ENCODE data around the gene CLEC17A.
"Not testable (repeated sequence)": the region's sequence is repeated elsewhere in the genome, so short reads cannot be mapped to it uniquely, and the experiment has no call there.

The CLEC17A gene

GRCh38 chr19:14570864-14571527 is 11.9 kb upstream of the CLEC17A start:
- peaks cover under 1% of the 10 kb centered on the region for H3K36me3 ChIP-seq (ENCODE audit: insufficient read depth, low read length)
- H3K4me1 ChIP-seq (ENCODE audit: control insufficient read depth, insufficient read depth, low read length): peaks cover 12% of the 10 kb centered on the region
- peak overlapping the region; percentile 99 for H3K4me3 ChIP-seq (ENCODE audit: low read length)
- peak overlapping the region; percentile 89 for H3K9ac ChIP-seq (ENCODE audit: low read depth, low read length)
- H3K27me3 ChIP-seq (ENCODE audit: control insufficient read depth, insufficient read depth, low read length): no peaks in the 10 kb centered on the region
- peak overlapping the region; percentile 90 for H3K4me2 ChIP-seq (ENCODE audit: low read length)
- no peaks in the 10 kb centered on the region for H3K9me3 ChIP-seq (replicated peaks; ENCODE audit: low read length)

- Histone ChIP-seq H3K9me3 (replicated peaks; ENCODE audit: low read length) (no peaks in the 10 kb centered on the region), H3K9ac (ENCODE audit: low read depth, low read length) (peak within 1 kb of the TSS; percentile 89), H3K4me3 (ENCODE audit: low read length) (peak within 1 kb of the TSS; percentile 99), H3K36me3 (ENCODE audit: insufficient read depth, low read length) (no peaks in the 10 kb centered on the region), H3K4me2 (ENCODE audit: low read length) (peak within 1 kb of the TSS; percentile 90), H3K27me3 (ENCODE audit: control insufficient read depth, insufficient read depth, low read length) (no peaks in the 10 kb centered on the region), H3K4me1 (ENCODE audit: control insufficient read depth, insufficient read depth, low read length) (peaks cover 12% of the 10 kb centered on the region)
These were observed 11.0 kb upstream of the CLEC17A start, which contains the start of gene NDUFB7 for GRCh38 chr19:14571695-14572490. TSS of gene NDUFB7 (minus strand) at chr19:14572066. CDS start at chr19:14572000, 66 bp downstream.

- Histone ChIP-seq H3K4me3 (ENCODE audit: low read length) (no peak overlapping the region), H3K4me2 (ENCODE audit: low read length) (no peak overlapping the region), H3K9me3 (replicated peaks; ENCODE audit: low read length) (no peaks in the 10 kb centered on the region), H3K9ac (ENCODE audit: low read depth, low read length) (no peak overlapping the region), H3K27me3 (ENCODE audit: control insufficient read depth, insufficient read depth, low read length) (no peaks in the 10 kb centered on the region), H3K36me3 (ENCODE audit: insufficient read depth, low read length) (no peaks in the 10 kb centered on the region), H3K4me1 (ENCODE audit: control insufficient read depth, insufficient read depth, low read length) (peaks cover 12% of the 10 kb centered on the region)
These were observed 7.4 kb upstream of the CLEC17A start for GRCh38 chr19:14575428-14575980.

GRCh38 chr19:14576363-14576762 is 6.5 kb upstream of the CLEC17A start:
- no peaks in the 10 kb centered on the region for H3K9me3 ChIP-seq (replicated peaks; ENCODE audit: low read length)
- no peaks in the 10 kb centered on the region for H3K27me3 ChIP-seq (ENCODE audit: control insufficient read depth, insufficient read depth, low read length)
- H3K36me3 ChIP-seq (ENCODE audit: insufficient read depth, low read length): no peaks in the 10 kb centered on the region
- H3K4me2 ChIP-seq (ENCODE audit: low read length): no peak overlapping the region
- peaks cover 6% of the 10 kb centered on the region for H3K4me1 ChIP-seq (ENCODE audit: control insufficient read depth, insufficient read depth, low read length)
- no peak overlapping the region for H3K4me3 ChIP-seq (ENCODE audit: low read length)
- no peak overlapping the region for H3K9ac ChIP-seq (ENCODE audit: low read depth, low read length)

GRCh38 chr19:14577264-14577663 is 5.6 kb upstream of the CLEC17A start:
- Histone ChIP-seq H3K36me3 (ENCODE audit: insufficient read depth, low read length) (no peaks in the 10 kb centered on the region), H3K27me3 (ENCODE audit: control insufficient read depth, insufficient read depth, low read length) (no peaks in the 10 kb centered on the region), H3K4me2 (ENCODE audit: low read length) (no peak overlapping the region), H3K4me3 (ENCODE audit: low read length) (no peak overlapping the region), H3K4me1 (ENCODE audit: control insufficient read depth, insufficient read depth, low read length) (peaks cover 6% of the 10 kb centered on the region), H3K9me3 (replicated peaks; ENCODE audit: low read length) (no peaks in the 10 kb centered on the region), H3K9ac (ENCODE audit: low read depth, low read length) (no peak overlapping the region)

- Histone ChIP-seq H3K4me2 (ENCODE audit: low read length) (no peak overlapping the region), H3K9me3 (replicated peaks; ENCODE audit: low read length) (no peaks in the 10 kb centered on the region), H3K4me3 (ENCODE audit: low read length) (no peak overlapping the region), H3K9ac (ENCODE audit: low read depth, low read length) (no peak overlapping the region), H3K4me1 (ENCODE audit: control insufficient read depth, insufficient read depth, low read length) (peaks cover 6% of the 10 kb centered on the region), H3K27me3 (ENCODE audit: control insufficient read depth, insufficient read depth, low read length) (no peaks in the 10 kb centered on the region), H3K36me3 (ENCODE audit: insufficient read depth, low read length) (no peaks in the 10 kb centered on the region)
These were observed 4.9 kb upstream of the CLEC17A start for GRCh38 chr19:14577885-14578427.

GRCh38 chr19:14580623-14581237 is 2.2 kb upstream of the CLEC17A start:
- Histone ChIP-seq H3K9me3 (replicated peaks; ENCODE audit: low read length) (no peaks in the 10 kb centered on the region), H3K36me3 (ENCODE audit: insufficient read depth, low read length) (no peaks in the 10 kb centered on the region), H3K4me3 (ENCODE audit: low read length) (no peak overlapping the region), H3K4me1 (ENCODE audit: control insufficient read depth, insufficient read depth, low read length) (no peaks in the 10 kb centered on the region), H3K27me3 (ENCODE audit: control insufficient read depth, insufficient read depth, low read length) (no peaks in the 10 kb centered on the region), H3K9ac (ENCODE audit: low read depth, low read length) (no peak overlapping the region), H3K4me2 (ENCODE audit: low read length) (no peak overlapping the region)

- not testable (repeated sequence) for H3K9ac ChIP-seq (ENCODE audit: low read depth, low read length); H3K4me1 ChIP-seq (ENCODE audit: control insufficient read depth, insufficient read depth, low read length); H3K9me3 ChIP-seq (replicated peaks; ENCODE audit: low read length); H3K27me3 ChIP-seq (ENCODE audit: control insufficient read depth, insufficient read depth, low read length); H3K36me3 ChIP-seq (ENCODE audit: insufficient read depth, low read length); H3K4me2 ChIP-seq (ENCODE audit: low read length); H3K4me3 ChIP-seq (ENCODE audit: low read length)
These were observed 1.5 kb downstream of the CLEC17A start for GRCh38 chr19:14584372-14584771.

GRCh38 chr19:14585187-14585586 is 2.3 kb downstream of the CLEC17A start:
- not testable (repeated sequence) for H3K9ac ChIP-seq (ENCODE audit: low read depth, low read length); H3K9me3 ChIP-seq (replicated peaks; ENCODE audit: low read length); H3K27me3 ChIP-seq (ENCODE audit: control insufficient read depth, insufficient read depth, low read length); H3K4me3 ChIP-seq (ENCODE audit: low read length); H3K4me1 ChIP-seq (ENCODE audit: control insufficient read depth, insufficient read depth, low read length); H3K4me2 ChIP-seq (ENCODE audit: low read length); H3K36me3 ChIP-seq (ENCODE audit: insufficient read depth, low read length)

GRCh38 chr19:14589433-14589832 is 6.5 kb downstream of the CLEC17A start:
- H3K9ac ChIP-seq (ENCODE audit: low read depth, low read length); H3K36me3 ChIP-seq (ENCODE audit: insufficient read depth, low read length); H3K4me2 ChIP-seq (ENCODE audit: low read length); H3K4me3 ChIP-seq (ENCODE audit: low read length); H3K27me3 ChIP-seq (ENCODE audit: control insufficient read depth, insufficient read depth, low read length); H3K4me1 ChIP-seq (ENCODE audit: control insufficient read depth, insufficient read depth, low read length); H3K9me3 ChIP-seq (replicated peaks; ENCODE audit: low read length): not testable (repeated sequence)

GRCh38 chr19:14595558-14595957 is 12.7 kb downstream of the CLEC17A start:
- Histone ChIP-seq H3K27me3 (ENCODE audit: control insufficient read depth, insufficient read depth, low read length) (no peaks in the 10 kb centered on the region), H3K4me2 (ENCODE audit: low read length) (no peak overlapping the region), H3K9me3 (replicated peaks; ENCODE audit: low read length) (no peaks in the 10 kb centered on the region), H3K9ac (ENCODE audit: low read depth, low read length) (no peak overlapping the region), H3K36me3 (ENCODE audit: insufficient read depth, low read length) (no peaks in the 10 kb centered on the region), H3K4me3 (ENCODE audit: low read length) (no peak overlapping the region), H3K4me1 (ENCODE audit: control insufficient read depth, insufficient read depth, low read length) (no peaks in the 10 kb centered on the region)

Data from skeletal muscle satellite cell (primary cell).